Activated CD8-positive, alpha-beta memory T cell treated with anti-CD3 and anti-CD28 coated beads for 36 hours (primary cell): Measurements from ENCODE around the gene B3GAT2. TPM values are rescaled to one million over a fixed set of nuclear protein-coding genes. Genes with fewer than 3 reads are reported as not detected.
"Not testable (repeated sequence)": the region's sequence is repeated elsewhere in the genome, so short reads cannot be mapped to it uniquely, and the experiment has no call there.

Experiments used
- CTCF ChIA-PET: fragments of 350-600 bp; sonication (Branson Sonifier 250); formaldehyde crosslinking; loops from one replicate; lab custom pipeline; 2021; ENCODE audit warnings: antibody characterized with exemption; lab: Charles Lee
- POLR2A ChIA-PET: fragments of 350-600 bp; sonication (Branson Sonifier 250); formaldehyde crosslinking; loops from one replicate; lab custom pipeline; 2021; ENCODE audit warnings: antibody characterized with exemption; lab: Charles Lee
- total RNA-seq, 2 experiments: library from RNA; stranded (reverse); gene quantifications; one replicate each; pipeline ENCODE4 v1.2.3, GENCODE V29; 2021

B3GAT2 gene
- not detected for total RNA-seq

- ChIA-PET CTCF (interaction anchor here (1.1 to 3.1 kb wide), 4 partner anchors 70 to 286 kb away, joined by 4 to 12 read pairs (median 6); no protein-coding TSS in a partner anchor), POLR2A (no interaction called here)
These were observed at the start of gene B3GAT2 for GRCh38 chr6:70956451-70957283. B3GAT2 (minus strand) TSS chr6:70957060; CDS start chr6:70956429, 631 bp downstream.

- POLR2A ChIA-PET: no interaction called here
- CTCF ChIA-PET: no interaction called here
These were observed 41.3 kb upstream of the B3GAT2 start for GRCh38 chr6:70998148-70998547.

GRCh38 chr6:70997379-70997778 lies 40.5 kb upstream of the B3GAT2 start:
- POLR2A ChIA-PET: no interaction called here
- CTCF ChIA-PET: no interaction called here

GRCh38 chr6:70996106-70996505 lies 39.2 kb upstream of the B3GAT2 start:
- POLR2A ChIA-PET: no interaction called here
- CTCF ChIA-PET: no interaction called here

GRCh38 chr6:70995411-70995810 lies 38.6 kb upstream of the B3GAT2 start:
- ChIA-PET CTCF (no interaction called here), POLR2A (no interaction called here)

GRCh38 chr6:70991253-70991652 lies 34.4 kb upstream of the B3GAT2 start:
- POLR2A ChIA-PET: no interaction called here
- CTCF ChIA-PET: no interaction called here

- ChIA-PET POLR2A (no interaction called here), CTCF (no interaction called here)
These were observed 28.3 kb upstream of the B3GAT2 start for GRCh38 chr6:70985156-70985555.

- POLR2A ChIA-PET: no interaction called here
- CTCF ChIA-PET: no interaction called here
These were observed 25.9 kb upstream of the B3GAT2 start for GRCh38 chr6:70982747-70983146.

GRCh38 chr6:70980727-70981126 lies 23.9 kb upstream of the B3GAT2 start:
- ChIA-PET CTCF (no interaction called here), POLR2A (no interaction called here)

- ChIA-PET CTCF (no interaction called here), POLR2A (no interaction called here)
These were observed 16.7 kb upstream of the B3GAT2 start for GRCh38 chr6:70973604-70974003.

GRCh38 chr6:70967049-70967448 lies 10.2 kb upstream of the B3GAT2 start:
- POLR2A ChIA-PET: no interaction called here
- CTCF ChIA-PET: interaction anchor here (0.9 kb wide), 1 partner anchor 12 kb away, joined by 3 read pairs; no protein-coding TSS in a partner anchor

GRCh38 chr6:70957284-70957617 lies 391 bp upstream of the B3GAT2 start:
- CTCF ChIA-PET: interaction anchor here (3.1 kb wide), 1 partner anchor 71 kb away, joined by 12 read pairs; no protein-coding TSS in a partner anchor

GRCh38 chr6:70956191-70956450 lies 739 bp downstream of the B3GAT2 start:
- CTCF ChIA-PET: interaction anchor here (0.9 to 3.1 kb wide), 5 partner anchors 70 to 542 kb away, joined by 3 to 12 read pairs (median 5); no protein-coding TSS in a partner anchor
- POLR2A ChIA-PET: no interaction called here

More at GRCh38 chr6:70957284-70957617, 391 bp upstream of the B3GAT2 start:
- POLR2A ChIA-PET: no interaction called here

GRCh38 chr6:70955441-70956190 lies 1.2 kb downstream of the B3GAT2 start:
- ChIA-PET CTCF (interaction anchor here (0.9 to 3.1 kb wide), 6 partner anchors 12 to 541 kb away, joined by 3 to 12 read pairs (median 4); no protein-coding TSS in a partner anchor), POLR2A (no interaction called here)

GRCh38 chr6:70954750-70955149 lies 2.1 kb downstream of the B3GAT2 start:
- ChIA-PET POLR2A (no interaction called here), CTCF (interaction anchor here (1.0 kb wide), 1 partner anchor 12 kb away, joined by 3 read pairs; no protein-coding TSS in a partner anchor)

- CTCF ChIA-PET: no interaction called here
- POLR2A ChIA-PET: no interaction called here
These were observed 2.7 kb downstream of the B3GAT2 start for GRCh38 chr6:70954176-70954575.

- ChIA-PET POLR2A (no interaction called here), CTCF (no interaction called here)
These were observed 4.2 kb downstream of the B3GAT2 start for GRCh38 chr6:70952608-70953165.

GRCh38 chr6:70944321-70944720 lies 12.5 kb downstream of the B3GAT2 start:
- POLR2A ChIA-PET, CTCF ChIA-PET: not testable (repeated sequence)

GRCh38 chr6:70933853-70934252 lies 23.0 kb downstream of the B3GAT2 start:
- CTCF ChIA-PET: no interaction called here

GRCh38 chr6:70905742-70906141 lies 51.1 kb downstream of the B3GAT2 start:
- CTCF ChIA-PET: no interaction called here
- POLR2A ChIA-PET: no interaction called here

More at GRCh38 chr6:70933853-70934252, 23.0 kb downstream of the B3GAT2 start:
- POLR2A ChIA-PET: no interaction called here
